GM21515 (cell line): ENCODE measurements around the gene CLEC4M.
"Not testable (repeated sequence)": the region's sequence is repeated elsewhere in the genome, so short reads cannot be mapped to it uniquely, and the experiment has no call there.

Source experiments
- ATAC-seq: cut with Tn5 transposase; IDR thresholded peaks from one replicate; pipeline ENCODE4 v1.9.1; 2021; ENCODE audit not compliant: unreplicated experiment

Gene CLEC4M

DNA sequence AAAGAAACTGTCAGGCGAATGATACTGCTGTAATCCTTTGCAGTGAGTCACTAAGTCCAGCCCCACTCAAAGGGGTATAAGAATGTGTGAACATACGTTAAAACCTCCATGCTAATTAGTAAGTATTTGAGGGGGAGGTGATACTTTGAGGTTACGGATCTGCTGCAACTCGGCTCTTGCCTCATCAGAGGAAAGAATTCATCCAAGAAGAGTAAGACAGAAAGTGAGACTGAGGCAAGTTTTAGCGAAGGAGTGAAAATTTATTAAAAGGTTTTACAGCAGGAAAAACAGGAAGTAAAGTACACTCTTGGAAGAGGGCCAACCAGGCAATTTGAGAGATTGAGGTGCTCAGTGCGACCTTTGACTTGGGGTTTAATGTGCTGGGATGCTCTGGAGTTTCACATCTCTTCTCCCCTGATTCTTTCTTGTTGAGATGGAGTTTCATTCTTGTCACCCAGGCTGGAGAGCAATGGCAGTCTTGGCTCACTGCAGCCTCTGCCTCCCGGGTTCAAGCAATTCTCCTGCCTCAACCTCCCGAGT, 9.8 kb downstream of the CLEC4M start:
- no peak for ATAC-seq

DNA sequence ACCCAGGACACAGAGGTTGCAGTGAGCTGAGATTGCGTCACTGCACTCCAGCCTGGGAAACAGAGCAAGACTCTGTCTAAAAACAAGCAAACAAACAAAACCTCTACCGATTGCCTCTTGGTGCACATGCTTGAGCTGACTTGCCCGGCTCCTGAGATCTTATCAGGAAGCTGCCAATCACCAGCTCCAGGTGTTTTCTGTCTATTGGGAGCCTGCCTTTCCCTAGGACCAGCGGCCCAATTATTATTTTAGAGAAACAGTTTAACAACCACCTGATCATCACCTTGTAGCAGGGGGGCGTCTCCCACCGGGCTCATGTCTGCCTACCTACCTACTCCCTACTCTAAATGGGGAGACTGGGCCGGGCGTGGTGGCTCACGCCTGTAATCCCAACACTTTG, 10.8 kb downstream of the CLEC4M start:
- no peak for ATAC-seq

DNA sequence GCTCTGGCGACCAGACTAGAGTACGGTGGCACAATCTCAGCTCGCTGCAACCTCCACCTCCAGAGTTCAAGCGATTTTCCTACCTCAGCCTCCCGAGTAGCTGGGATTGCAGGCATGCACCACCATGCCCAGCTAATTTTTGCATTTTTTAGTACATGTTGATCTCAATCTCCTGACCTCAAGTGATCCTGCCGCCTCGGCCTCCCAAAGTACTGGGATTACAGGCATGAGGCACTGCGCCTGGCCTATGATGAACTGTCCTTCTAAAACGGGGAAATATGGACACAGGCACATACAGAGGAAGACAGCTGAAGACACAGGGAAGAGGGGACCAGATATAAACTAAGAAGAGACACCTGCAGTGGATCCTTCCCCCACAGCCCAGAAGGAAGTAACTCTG, 12.7 kb downstream of the CLEC4M start:
- ATAC-seq, result no peak

DNA sequence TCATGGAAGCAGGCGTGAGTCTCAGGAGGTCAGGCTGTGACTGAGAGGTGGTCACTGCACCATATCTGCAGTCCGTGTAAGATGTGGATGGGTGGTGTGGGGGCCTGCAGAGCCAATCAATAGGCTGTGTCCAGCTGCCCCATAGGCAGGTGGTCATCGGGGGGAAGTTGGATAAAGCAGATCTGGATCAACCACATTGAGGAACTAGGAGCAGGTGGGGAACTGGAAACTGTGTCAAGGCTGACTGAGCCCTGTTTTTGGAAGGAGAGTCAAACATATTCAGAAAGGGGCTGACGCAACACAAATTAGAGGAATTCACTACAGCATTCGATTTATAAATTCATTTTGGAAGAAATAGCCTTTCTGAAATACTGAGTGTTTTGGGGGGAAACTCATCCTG, 15.0 kb downstream of the CLEC4M start:
- ATAC-seq, result no peak

DNA sequence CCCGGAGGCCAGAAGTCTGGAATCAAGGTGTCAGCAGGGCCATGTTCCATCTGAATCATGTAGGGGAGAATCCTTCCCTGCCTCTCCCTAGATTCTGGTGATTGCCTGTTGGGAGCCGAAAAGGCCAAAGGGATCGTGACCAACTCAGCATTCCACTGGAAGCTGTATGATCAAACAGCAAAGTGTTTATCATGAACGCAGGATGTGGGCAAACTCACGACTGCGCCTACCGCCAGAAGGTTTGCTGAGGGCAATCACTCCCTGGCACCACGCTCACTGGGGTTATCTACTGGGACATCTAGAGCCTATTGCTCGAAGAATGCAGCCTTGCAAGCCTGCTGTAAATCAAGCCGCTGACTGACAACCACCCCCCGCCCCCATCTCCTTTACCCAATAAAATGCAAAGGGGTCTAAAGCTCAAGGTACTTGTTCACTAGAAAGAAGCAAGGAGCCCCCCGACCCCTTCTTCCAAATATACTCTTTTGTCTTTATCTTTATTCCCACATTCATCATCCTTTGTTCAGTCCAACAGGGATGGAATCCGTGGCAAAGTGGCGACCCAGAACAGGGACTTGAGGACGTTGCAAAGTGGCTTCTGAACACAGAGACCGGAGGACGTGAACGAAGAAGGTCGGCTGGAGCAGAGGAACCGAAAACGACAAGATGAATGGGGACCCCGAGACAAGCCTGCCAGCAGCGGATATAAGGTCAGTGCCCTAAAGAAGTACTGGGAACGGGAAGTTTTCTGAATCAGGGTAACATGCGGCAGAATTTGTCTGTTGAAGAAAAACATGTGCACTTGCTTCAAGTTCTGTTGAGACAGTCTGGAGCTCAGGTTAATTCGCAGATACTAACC, 16.8 kb downstream of the CLEC4M start:
- ATAC-seq, result no peak

DNA sequence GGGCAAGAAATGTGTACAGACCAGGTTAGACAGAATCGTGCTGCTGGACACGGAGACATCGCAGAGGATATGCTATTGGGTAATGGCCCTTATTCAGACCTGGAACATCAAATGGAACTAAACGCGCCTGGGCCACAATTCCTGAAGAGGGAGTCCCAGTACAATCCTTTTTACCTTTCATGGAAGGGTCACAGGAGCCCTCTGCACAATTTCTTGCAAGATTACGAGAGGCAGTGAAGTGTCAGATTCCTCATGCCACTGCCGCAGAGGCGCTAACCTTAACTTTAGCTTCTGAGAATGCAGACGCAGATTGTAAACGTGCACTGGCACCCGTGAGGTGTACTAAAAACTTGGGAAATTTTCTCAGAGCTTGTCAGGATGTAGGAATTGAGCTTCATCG, 18.1 kb downstream of the CLEC4M start:
- ATAC-seq, result no peak

DNA sequence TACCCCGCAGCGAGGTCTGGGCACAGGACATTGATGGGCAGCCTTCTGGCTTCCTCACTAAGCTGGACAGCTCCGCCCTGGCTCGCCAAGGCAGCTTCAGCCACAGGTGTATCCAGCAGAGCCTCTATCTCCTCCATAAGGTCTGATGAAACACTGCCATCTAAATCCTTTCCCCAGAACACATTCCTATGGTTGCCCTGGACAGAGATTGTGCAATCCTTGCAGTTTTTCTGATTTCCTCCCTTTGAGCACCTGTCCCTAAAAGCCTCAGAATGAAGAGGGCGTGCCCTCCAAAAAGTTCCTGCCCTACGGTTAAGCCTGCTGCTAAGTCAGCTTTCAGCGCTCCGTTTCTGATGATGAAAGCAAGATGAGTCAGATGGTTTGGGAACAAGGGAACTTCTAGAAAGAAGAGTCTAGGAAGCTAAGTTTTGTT, 21.0 kb downstream of the CLEC4M start:
- ATAC-seq, result no peak

DNA sequence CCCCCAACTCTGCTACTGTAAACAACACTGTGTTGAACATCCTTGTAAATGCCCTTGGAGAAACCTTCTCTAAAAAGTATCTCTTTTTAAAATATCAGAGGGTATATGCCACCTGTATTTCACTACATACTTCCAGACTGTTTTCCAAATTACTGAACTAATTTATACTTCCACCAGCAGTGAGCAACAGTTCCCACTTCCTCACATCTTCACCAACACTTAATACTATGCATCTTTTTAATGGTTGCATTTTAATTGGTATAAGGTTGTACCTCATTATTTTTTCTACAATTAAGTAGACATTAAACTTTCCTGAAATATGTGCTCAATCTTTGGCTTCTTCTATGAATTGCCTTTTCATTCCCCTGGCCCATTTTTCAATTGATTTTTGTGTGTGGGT, 21.8 kb downstream of the CLEC4M start:
- ATAC-seq, result no peak

DNA sequence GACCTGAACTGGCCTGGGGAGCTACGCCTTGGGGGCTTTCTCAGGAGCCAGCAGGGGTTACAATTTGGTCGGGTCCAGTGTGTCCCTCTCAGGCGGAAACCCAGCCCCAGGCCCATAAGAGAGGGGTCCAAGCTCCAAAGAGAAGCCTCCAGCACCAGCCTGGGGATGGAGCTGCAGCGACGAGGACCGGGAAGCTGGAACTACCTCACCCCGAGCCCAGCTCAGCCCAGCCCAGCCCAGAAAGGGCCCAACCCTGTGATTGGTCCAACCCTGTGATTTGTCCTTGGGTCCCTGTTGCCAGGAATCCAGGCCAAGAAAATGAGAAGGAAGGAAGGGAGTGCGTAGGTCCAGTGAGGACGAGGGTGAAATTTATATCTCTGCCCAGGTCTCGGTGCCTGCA, 24.1 kb downstream of the CLEC4M start:
- ATAC-seq, result no peak

DNA sequence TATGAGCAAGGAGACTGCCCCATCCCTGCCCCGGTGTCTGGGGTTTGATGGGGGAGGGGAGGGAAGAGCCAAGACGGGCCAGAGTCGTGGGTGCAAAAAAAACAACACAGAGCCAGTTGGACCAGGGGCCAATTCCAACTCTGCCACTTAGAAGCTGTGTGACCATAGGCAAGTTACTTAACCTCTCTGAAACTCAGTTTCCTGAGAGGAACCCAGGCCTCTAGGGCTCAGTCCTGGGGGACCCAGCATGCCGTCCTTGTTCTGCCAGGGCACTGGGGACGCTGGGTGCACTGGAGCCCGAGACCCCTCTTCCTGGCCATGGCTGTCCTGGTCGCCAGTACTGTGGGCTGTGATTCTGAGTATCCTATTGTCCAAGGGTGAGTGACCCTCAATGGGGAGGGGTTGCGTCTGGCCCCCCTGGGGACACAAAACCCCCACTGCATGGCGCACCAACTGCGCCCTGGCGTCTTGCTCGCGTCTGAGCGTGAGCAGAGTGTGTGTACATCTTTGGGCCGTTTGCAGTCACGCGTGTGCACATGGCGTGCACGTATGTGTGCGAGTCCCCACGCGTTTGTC, 24.6 kb downstream of the CLEC4M start:
- ATAC-seq, result no peak

DNA sequence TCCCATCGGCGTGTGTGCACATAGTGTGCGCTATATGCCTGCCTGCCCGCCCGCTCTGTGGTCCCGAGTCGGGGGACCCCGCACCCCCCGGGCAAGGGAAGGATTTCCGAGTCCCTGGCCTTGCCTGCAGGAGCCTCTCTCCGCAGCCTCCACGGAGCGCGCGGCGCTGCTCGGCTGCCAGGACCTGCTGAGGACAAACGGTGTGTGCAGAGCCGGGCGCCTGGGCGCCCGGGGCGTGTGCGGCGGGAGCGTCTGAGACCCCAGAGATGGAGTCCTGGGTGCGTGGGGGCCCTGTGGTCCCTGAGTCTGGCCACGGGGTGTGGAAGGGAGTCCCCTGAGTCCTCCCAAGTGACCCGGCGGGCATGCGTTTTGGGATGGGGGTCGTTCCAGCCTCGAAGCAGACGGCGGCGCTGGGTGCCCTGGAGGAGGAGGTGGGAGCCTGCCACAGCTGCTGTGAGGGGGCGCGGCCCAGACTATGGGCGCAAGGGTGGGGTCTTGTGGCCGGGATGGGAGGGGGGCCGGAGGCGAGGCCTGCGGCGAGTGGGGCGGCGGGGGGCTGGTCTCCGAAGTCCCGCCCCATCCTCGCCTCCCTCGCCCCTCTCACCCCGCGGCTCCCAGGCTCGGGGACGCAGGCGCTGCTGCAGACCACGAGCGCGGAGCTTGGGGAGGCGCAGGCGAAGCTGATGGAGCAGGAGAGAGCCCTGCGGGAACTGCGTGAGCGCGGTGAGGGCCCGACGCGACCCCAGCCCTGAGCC, 25.3 kb downstream of the CLEC4M start:
- ATAC-seq, result no peak

DNA sequence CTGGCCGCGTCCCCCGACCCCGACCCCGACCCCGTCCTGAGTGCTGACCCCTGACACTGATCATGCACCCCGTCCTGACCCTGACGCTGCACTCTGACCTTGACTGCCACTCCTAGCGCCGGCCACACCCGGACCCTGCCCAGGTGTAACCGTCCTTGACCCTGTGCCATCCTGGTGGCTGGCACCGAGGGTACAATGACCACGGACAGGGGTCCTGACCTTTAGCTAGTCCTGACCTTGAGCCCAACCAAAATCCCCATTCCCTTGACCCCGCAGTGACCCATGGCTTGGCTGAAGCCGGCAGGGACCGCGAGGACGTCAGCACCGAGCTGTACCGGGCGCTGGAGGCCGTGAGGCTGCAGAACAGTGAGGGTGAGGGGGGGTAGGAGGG, 25.9 kb downstream of the CLEC4M start:
- no peak for ATAC-seq

DNA sequence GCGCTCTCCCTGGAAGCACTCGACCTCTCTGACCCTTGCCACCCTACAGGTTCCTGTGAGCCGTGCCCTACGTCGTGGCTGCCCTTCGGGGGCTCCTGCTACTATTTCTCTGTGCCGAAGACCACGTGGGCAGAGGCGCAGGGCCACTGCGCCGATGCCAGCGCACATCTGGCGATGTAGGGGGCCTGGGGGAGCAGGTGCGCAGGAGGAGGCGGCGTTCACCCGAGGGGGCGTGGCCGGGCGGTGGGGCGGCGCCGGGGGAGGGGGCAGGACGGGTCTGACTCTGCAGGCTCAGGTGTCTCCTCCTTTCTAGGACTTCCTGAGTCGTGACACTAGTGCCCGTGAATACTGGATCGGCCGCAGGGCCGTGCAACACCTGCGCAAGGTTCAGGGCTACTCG, 26.4 kb downstream of the CLEC4M start:
- no peak for ATAC-seq

DNA sequence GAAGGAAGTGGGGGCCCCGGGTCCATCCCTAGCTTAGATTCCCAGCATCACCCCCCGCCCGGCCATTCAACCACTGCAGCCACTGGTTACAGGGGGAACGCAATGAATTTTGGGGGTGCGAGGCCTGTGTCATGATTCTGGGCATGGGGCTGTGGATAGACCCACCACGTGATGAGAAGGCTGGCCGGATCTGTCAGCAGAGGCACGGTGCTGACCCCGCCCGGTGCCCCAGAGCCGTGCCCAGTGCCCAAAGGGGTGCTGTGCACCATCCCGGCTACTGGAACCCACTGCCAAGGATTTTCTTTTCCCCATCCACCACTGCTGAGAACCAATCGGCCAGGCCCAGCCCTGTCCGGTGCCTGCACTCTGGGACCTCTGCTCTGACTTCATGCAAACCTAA, 27.4 kb downstream of the CLEC4M start:
- ATAC-seq, result no peak

DNA sequence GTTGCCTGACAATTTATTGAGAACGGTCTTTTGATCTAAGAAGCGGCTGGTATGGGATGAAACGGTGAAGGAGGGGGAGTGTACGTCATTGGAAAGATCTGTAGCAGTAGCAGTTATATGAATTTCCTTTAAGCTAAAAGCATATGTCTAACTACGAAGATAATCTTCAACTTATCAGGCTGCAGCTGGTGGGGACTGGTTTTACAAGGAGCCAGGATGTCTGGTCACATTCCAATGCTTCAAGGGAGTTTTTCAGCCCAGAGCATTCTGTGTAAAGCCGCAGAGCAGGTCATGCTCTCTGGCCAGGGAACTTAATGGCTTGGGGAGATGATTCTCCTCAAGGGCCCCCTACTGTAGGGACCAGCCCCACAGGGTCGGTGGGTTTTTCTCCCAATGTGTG, 29.2 kb downstream of the CLEC4M start:
- ATAC-seq, result no peak

DNA sequence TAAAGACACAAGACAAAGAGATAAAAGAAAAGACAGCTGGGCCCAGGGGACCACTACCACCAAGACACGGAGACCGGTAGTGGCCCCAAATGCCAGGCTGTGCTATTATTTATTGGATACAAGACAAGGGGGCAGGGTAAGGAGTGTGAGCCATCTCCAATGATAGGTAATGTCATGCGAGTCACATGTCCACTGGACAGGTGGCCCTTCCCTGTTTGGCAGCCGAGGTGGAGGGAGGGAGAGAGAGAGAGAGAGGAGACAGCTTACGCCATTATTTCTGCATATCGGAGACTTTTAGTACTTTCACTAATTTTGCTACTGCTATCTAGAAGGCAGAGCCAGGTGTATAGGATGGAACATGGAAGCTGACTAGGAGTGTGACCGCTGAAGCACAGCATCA, 29.7 kb downstream of the CLEC4M start:
- not testable (repeated sequence) for ATAC-seq

DNA sequence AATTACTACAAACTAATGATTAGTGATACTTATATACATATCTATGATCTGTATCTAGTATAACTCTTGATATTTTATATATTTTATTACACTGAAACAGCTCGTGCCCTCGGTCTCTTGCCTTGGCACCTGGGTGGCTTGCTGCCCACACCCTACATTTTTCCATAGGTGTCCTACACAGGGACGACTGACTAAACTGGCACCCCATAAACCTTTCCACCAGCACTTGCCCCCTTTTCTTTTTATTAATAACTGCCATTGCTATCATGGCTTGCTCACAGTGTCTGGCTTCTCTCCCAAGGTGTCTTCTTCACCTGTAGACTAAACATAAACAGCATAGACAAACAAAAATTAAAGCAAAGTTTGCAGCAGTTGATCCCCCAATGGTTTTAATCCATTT, 30.4 kb downstream of the CLEC4M start:
- no peak for ATAC-seq

DNA sequence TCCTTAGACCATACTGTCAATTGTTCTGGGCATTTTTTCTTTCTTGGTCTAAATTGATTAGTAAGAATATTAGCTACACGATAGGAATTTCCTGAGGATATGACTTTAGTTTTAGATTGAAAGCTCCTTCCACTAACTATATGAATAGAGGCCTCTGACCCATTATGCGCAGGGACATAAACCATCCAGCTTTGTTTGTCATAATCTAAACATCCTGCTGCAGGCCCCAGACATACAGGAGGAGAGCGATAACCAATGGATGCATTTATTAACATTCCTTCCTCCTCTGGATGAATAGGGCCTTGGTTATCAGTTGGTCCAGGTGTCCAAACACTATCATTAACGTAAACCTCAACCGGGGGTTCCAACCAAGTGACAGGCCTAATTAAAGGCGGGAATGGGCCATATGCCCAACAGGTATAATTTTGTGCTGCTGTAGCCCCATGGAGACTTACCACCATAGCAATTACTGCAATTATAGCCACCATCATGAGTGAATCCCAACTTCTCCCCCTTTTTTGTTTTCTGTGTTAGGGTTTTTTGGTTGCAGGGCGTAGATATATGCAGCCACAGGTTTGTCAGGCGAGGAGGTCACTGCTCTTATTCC, 32.6 kb downstream of the CLEC4M start:
- ATAC-seq, result no peak

DNA sequence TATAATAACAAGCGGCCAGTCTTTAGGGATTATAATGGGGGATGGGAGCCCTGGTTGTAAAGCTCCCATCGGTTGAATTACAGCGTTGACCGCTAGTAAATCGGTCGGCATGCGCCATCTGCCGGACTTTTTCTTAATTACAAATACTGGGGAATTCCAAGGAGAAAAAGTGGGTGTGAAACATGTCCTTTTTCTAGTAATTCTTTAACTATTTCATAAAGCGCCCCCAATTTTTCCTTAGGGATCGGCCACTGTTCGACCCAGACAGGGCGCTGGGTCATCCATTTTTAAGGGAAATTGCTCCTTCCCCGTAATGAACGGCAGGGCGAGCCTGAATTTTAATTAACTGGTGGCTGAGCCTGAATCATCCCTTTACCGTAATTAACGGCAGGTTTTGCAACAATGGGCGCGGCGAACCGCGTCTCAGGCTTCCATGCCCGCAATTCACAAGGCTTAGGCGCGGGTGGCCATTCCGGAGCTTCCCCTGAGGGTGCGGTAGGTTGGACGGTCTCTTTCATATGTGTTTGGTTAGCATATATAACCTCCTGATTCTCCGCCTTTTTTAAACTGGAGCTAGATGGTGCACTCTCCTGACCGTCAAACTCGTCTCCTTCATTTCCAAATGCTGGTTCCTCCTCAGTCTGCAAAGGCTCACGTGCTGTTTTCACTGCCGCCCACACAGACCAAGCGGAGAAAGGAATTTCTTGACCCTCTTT, 36.8 kb downstream of the CLEC4M start:
- ATAC-seq, result no peak

DNA sequence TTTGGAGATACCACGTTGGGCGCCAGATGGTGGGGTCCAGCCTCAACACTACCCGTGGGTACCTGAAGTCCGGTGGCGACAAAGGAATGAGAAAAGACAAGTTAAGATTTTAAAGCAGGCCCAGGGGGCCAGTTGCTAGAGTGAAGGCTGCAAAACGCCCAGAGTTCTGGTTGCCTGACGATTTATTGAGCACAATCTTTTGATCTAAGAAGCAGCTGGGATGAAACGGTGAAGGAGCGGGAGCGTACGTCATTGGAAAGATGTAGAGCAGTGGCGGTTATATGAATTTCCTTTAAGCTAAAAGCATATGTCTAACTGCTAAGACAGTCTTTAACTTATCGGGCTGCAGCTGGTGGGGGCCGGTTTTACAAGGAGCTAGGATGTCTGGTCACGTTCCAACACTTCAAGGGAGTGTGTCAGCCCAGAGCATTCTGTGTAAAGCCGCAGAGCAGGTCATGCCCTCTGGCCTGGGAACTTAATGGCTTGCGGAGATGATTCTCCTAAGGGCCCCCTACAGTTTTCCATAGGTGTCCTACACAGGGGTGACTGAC, 38.1 kb downstream of the CLEC4M start:
- no peak for ATAC-seq
